Measurements from ENCODE around the gene DEK.

DEK gene

GRCh38 chr6:18264923-18265377 lies 620 bp upstream of the DEK start:
- DNase-seq = no peak

DNA sequence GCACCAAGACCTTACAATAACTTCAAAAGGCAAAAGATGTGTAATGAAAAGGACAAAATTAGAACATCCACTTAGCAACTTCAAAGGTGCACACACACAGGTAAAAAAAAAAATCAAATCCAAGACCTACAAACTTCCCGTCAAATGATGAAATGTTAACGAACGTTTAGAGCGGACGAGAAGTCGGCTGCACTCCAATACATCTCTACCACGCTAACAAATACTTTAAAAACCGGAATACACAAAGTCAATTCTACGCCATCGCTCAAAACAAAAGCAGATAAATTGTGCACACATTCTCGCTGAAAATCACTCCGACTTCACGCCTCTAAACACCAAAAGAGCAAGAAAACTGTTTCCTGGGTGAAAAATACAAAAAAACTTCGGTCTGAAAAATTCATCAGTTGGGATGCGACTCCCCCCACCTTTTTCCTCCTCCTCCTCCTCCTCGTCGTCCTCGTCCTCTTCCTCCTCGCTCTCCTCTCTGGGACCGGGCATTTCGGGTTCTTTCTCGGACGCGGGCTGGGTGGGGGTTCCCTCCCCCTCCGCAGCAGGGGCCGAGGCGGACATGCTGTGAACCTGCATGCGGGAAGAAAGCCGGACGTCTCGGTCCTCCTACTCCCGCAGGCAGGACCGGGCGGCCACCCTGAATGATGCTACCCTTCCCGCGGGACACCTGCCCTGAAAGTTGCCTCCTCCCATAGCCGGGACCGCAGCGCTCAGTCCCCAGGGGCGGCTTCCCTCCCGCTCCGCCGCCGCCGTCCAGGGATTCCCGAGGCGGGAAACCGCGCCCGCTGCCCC lies 712 bp downstream of the DEK start:
- DNase-seq = no peak

GRCh38 chr6:18262702-18263417 lies 1.5 kb downstream of the DEK start:
- no peak for DNase-seq

DNA sequence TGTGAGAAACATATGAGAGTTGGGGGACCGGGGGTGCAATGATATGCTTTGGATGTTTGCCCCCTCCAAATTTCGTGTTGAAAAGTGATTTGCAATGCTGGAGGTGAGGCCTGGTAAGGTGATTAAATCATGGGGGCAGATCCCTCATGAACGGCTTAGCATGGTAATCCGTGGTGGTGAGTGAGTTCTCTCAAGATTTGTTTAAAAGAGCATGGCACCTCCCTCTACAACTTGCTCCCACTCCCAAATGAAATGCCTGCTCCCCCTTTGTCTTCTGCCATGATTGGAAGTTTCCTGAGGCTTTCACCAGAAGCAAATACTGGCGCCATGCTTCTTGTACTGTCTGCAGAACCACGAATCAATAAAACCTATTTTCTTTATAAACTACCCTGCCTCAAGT lies 2.5 kb downstream of the DEK start:
- DNase-seq = no peak

DNA sequence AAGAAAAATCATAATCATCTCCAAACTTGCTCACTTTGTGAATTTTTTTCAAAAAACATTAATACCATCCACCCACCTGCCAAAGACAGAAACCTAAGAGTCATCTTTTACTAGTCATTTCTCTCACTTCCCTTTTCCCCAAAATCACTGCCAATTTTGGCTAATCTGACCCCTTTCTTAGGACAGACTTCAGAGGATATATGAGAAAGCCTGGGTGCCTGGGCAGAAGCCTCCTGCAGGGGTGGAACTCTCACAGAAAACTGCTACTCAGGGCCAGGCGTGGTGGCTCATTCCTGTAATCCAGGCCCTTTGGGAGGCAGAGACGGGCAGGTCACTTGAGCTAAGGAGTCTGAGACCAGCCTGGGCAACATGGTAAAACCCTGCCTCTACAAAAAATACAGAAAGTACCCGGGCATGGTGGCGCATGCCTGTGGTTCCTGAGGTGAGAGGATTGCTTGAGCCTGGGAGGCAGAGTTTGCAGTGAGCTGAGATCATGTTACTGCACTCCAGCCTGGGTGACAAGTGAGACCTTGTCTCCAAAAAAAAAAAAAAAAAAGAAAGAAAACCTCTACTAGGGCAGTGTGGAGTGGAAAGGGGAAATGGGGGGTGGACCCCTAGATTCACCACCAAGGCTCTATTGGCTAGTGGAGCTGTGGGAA lies 3.8 kb downstream of the DEK start:
- no peak for DNase-seq

DNA sequence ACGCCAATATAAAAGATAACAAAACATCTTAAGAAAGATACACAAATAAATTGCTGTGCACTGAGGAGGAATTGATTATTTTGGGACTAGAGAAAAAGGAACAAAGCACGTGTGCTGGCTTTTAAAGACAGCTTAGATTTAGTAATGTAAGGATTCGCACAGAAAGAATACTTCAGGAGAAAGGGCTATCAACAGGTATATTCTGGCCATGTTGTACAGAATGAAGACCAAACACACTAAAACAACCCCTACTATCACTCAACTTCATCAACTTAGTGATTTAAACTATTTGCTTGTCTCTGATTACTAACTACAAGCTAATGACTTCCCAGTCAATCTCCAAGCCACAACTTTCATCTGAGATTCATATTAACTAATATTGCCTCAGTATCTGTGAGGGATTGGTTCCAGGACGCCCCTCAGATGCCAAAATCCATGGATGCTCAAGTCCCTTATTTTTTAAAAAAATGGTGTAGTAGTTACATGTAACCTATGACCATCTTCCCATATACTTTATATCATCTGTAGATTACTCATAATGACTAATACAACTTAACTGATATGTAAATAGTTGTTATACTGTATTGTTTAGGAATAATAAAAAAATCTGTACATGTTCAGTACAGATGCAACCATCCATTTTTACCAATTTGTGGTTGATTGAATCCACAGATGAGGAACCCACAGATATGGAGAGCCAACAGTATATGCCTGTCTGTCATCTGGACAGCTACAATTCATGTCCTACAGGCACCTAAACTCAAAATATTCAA lies 4.5 kb downstream of the DEK start:
- no peak for DNase-seq

- no peak for DNase-seq
Observed at GRCh38 chr6:18254793-18255192, 9.5 kb downstream of the DEK start.

DNA sequence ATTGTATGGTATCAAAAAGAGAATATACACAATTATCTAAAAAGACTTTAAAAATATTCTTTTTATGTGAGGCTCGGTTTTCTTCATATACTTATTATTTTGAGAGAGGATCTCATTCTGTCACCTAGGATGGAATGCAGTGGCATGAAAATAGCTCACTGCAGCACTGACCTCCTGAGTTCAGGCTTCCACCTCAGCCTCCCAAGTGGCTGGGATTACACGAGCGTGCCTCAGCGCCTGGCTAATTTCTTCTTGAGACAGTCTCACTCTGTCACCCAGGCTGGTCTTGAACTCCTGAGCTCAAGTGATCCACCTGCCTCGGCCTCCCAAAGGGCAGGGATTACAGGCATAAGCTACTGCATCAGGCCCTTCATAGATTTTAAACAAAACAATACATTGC lies 10.7 kb downstream of the DEK start:
- DNase-seq = no peak

DNA sequence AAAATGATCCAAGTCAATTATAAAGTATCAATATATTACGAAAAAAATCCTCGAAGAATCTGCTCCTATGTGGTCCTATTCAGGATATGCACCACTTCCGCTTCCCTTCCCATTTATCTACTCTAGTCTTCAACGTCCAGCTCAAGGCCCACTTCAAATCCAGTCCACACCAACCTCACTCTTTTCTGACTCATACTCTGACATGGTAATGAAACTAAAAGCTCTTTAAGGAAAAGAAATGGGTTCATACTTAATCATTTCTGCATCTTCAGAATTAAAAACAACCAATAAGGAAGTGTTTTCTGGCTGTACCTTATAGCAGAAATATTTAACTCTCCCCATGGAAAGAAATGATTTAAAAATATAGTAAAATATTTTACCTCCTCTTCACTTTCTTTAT lies 15.1 kb downstream of the DEK start:
- DNase-seq = no peak

DNA sequence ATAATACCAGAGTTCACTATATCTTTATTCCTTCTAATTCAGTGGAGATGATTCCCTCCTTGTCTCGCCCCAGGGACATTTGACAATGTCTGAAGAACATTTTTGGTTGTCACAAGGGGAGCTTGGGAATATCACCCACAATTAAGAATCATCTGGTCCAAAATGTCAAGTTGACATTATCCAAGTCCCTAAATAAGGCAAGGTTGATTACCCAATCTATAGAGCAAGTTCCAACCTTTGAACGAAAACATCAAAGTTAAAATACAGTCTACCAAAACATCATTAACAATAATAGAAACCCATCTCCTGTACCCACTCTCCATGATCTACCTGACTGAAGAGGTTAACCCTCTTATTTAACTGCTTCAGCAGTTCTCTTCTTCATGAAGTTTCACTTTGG lies 15.6 kb downstream of the DEK start:
- DNase-seq = no peak

DNA sequence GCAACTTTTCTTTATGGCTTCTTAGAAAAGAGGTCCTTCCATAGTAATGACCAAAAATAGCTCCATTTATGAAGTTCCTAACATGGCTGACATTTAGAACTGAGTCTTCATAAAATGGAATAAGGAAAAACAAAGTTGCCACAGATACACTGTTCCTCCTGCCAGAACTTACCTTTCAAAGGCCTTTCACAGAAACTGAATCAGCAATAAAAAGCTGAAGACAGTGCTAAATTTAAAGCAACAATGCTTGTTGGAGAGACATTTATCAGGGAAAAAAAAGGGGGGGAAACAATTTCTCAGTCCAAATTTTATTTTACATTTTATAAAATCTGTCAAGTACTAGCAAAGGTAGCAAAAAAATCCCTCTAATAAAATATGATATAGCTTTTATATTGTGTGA lies 17.3 kb downstream of the DEK start:
- no peak for DNase-seq

GRCh38 chr6:18246205-18246604 lies 18.1 kb downstream of the DEK start:
- no peak for DNase-seq

DNA sequence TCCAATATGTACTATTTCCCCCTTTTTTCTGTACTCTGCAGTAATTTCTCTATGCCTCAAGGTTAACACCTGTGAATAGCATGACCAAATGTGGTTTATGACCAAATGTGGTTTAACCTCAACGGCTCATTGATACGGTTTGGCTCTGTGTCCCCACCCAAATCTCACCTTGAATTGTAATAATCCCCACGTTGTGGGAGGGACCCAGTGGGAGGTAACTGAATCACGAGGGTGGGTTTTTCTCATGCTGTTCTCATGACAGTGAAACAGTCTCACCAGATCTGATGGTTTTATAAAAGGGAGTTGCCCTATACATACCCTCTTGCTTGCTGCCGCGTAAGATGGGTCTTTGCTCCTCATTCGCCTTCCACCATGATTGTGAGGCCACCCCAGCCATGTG lies 18.7 kb downstream of the DEK start:
- no peak for DNase-seq

DNA sequence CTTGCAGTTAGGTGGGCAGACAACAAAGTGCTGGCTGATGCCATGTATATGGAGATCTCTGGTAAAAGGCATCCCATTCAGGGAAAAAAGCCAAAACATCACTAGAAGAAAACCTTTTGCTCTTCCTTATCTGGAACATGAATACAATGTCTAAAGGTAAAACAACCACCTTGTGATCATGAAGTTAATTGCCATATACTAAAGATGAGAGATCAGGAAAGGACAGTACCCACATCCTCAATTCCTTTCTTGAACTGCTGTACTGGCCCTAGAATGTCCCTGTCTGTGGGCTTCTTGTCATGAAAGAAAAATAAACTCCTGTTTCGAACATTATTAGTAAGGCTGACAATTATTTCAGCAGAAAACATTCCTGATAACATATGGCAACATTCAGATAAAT lies 19.3 kb downstream of the DEK start:
- DNase-seq = no peak

DNA sequence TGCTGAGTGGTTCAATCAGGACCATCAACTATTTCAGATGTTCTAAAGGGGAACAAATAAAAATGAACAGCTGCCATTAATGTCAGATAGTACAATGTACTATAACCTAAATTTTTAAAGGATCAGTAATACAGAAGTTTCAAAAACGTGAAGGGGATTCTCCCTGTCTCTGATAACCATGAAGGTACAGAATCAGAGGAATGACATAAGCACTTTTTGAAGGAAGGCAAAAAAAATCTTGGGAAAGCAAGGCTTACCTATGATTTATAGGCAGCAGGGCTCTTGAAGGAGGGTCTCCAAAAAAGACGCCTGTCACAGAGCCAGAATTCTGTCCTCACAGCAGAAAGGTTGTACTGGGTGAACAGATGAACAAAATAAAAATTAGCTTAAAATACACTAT lies 20.1 kb downstream of the DEK start:
- no peak for DNase-seq

DNA sequence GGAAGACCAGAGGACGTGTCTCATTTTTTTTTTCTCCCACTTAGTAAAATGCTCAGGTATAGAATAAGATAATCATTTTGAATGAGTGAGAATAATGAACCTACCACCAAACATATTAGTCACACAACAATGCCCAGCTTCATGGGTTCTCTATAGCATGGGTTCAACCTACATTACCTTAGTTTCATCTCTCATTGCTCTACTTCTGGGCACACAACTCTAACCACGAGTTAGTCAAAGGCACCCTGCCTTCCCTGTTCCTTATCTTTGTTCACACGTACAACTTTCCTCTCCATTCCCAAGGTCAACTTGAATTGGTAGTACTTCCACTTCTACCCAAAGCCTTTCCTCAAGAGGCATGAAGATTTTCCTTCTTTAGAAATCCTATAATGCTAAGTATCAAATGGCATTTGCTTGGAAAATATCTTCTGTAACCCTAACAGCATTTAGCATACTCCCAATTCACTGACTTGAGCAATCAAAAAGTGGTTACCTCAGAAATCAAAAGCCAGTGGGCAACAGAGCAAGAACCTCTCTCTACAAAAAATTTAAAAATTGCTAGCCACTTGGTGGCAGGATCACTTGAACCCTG lies 20.9 kb downstream of the DEK start:
- DNase-seq = no peak

GRCh38 chr6:18242062-18242851 lies 22.1 kb downstream of the DEK start:
- no peak for DNase-seq

GRCh38 chr6:18241208-18242038 lies 22.9 kb downstream of the DEK start:
- DNase-seq = no peak

DNA sequence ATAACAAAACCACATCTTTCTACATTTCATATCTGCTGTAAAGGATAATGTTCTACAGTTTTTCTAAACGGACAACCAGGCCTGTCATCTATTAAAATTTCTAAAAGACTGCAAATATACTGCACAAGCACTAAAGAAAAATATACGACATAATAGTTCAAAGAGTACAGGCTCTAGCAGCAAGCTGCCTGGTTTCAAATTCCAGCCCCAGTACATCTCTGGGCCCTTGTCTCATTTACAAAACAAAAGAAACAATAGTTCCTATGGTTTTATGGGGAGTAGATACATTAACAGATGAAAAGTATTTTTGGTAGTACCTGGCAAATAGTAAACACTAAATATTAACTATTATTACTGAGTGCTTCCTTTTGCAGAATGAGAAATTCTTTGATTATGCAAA lies 24.1 kb downstream of the DEK start:
- DNase-seq = no peak

- no peak for DNase-seq
Observed at GRCh38 chr6:18237167-18237566, 27.2 kb downstream of the DEK start.

- DNase-seq = no peak
Observed at GRCh38 chr6:18235524-18235923, 28.8 kb downstream of the DEK start.

All from NCI-H1092 (cell line).